ENCODE measurements around the gene MTMR1. TPM values are rescaled to one million over a fixed set of nuclear protein-coding genes. Genes with fewer than 3 reads are reported as not detected.

Gene MTMR1
- total RNA-seq, 1 donor from 2014 or later = 34.6 TPM

DNA sequence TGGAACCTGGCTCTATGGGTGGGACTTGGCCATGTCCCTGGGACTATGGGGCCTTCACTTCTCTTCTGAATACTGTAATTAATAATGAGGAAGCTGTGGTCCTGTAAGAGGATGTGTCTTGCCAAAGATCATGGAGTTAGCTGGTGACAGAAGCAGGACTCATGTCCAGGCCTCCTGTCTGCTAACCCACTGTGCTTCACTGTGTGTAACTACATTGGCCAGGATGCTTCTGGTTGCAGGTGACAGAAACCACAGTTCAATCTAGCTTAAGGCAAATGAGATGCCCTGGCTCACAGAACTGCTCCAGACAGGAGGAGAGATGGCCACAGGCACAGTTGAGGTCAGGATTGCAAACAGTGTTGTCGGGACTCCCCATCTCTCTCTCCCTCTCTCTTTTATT lies 3.1 kb downstream of the MTMR1 start:
- FAIRE-seq (no peak), DNase-seq (ENCODE audit: low spot score in 2 of 2) (no peak)

DNA sequence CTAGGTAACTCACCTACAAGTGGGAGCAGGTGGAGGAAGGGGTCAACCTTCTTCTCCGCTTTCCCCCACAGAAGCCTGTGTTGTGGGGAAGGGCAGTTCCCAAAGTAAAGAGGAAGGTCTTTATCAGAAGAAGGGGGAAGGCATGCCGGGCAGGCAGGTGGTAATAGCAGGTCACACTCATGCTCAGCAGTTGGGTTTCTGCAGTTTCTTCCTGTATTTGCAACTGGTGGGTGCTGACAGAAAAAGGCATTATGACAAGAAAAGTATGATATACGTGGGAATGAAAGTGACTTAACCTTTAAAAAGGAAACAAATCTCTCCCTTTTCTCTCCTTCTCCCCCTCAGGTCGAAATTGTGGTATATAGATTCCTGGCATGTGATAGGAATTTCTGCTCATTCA lies 3.7 kb downstream of the MTMR1 start:
- no peak for FAIRE-seq
- DNase-seq (ENCODE audit: low spot score in 2 of 2) = no peak

DNA sequence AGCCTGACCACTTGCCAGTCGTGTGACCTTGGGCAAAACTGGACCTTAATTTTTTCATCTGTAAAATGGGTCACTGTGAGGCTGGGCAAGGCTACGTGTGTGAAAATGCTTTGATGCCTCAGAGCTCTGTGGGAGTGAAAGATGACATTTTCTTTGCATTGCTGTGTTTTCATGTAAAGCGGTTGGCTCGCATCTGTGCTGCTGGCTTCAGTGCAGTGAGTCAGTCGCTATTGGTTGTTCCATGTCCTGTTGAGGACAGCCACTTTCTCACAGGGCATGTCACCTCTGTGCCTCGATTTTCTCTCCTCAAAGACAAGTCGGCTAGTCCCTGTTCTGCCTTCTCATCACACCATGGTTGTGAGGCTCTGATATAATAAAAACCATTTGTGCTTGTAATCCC lies 4.4 kb downstream of the MTMR1 start:
- no peak for FAIRE-seq
- no peak for DNase-seq (ENCODE audit: low spot score in 2 of 2)

DNA sequence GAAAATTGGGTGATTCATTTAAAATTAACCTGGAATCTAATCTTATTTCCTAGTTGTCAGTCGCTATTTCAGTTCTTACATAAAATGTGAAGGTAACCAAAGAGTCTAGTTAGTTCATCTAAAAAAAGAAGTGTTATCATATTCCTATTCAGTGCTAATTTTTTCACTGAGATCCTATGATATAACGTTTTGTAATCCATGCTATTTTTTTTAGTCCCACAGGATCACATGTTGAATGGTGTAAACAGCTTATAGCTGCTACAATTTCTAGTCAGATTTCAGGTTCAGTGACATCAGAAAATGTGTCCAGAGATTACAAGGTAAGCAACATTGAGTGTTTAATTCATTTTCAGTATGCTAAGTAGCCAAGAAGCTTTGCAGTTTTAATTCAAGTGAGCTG lies 5.8 kb downstream of the MTMR1 start:
- DNase-seq (ENCODE audit: low spot score in 2 of 2) (no peak), FAIRE-seq (no peak)

DNA sequence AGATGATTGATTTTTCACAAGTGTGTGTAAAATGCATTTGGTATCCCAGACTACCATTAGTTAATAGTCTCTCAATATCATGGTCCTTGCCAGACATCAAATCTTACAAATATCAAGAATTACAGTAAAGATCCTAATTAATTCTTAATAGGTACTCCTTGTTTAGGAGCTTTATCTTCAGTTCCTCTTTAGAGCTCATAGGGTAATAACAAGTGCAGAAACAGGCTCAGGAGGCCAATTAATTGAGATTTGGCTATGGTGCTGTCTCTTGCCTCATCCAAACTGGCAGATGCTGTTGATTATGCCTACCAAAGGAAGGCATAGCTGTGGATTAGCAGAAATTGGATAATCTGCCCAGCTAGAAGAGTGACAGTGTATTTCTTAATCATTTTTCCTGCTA lies 6.9 kb downstream of the MTMR1 start:
- DNase-seq (ENCODE audit: low spot score in 2 of 2) (no peak), FAIRE-seq (no peak)

DNA sequence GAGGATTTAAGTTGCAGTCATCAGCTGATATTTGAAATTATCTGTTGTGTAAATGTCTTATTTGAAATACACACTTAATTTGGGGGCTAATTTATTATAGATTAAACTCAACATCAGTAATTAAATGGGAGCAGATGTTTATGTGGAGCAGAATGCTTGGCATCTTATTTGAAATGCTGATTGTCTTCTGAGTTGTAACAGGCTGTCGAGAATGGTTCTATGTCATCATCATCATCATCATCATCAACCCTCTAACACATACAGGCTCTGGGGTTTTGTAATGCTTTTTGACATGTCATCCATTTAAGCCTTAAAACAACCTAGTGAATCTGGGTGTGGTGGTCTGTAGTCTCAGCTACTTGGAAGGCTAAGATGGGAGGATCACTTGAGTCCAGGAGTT lies 8.2 kb downstream of the MTMR1 start:
- DNase-seq (ENCODE audit: low spot score in 2 of 2) = no peak

DNA sequence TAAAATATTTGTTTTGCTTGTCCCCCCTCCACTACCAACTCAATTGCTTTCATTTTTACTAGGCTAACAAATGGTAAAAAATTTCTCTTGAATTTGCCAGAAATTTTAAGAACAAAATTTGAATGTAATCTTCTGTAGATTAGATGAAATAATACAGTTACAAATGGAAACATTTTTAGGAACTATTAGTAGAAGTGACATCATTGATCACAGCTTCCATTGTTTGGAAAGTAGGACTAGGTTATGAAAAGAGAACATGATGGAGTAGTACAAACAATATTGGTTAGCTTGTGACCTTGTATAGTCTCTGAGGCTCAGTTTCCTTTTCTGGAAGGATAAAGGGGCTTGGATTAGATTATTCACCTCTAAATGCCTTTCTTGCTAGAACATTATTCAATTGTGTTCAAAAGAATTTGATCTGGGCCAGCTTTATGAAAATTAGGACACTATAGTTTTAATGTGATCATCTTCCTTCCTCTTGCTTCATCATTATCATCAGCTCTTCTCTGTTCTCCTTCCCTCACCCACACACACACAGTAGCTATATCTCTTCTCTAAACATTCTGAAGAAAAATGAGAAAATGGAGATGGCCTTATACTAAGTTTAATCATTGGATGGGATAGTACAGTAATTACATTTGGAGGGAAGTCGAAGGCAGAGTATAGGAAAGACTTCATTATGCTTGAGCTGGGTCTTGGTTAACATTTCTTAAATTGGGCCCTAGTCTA lies 9.9 kb downstream of the MTMR1 start:
- no peak for DNase-seq (ENCODE audit: low spot score in 2 of 2)
- no peak for FAIRE-seq

More for the DNA sequence above, 8.2 kb downstream of the MTMR1 start:
- FAIRE-seq = no peak

DNA sequence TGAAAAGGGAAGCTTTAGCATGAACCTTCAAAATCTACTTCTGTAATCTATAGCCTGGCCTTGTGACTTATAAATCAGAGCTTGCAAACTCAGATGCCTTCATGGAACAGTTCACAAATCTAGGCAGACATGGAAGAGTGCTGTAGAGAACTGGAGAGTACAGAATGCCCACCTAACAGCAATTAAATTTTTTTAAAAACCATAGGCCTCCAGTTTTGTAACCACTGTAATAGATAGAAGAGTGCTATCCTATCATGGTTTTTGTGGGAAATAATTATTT lies 10.4 kb downstream of the MTMR1 start:
- FAIRE-seq = no peak

DNA sequence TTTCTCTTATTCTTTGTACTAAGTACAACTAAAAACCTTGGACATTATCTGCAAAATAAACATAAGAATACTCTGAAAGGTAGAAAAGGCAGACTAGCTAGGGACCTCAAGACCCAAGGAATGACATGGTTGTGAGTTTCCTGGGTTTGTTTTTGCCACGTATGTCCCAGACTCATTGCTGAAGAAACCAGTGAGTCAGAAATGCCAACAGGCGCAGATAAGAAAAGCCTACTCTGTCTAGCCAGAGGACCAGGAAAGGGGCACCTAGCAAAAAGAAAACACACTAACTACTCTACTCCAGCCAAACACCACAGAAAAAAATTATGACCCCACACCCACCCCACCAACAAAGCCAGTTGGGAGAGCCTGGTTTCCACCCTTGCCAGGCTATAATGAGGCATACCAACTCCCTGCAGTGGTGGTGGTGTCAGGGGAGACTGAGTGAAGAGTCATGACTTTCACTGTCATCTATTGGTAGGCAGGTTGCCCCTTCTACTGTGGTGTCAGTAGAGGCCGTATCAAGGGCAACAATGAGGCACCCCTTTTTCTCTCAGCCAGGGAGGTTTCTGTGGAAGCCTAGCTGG lies 10.9 kb downstream of the MTMR1 start:
- DNase-seq (ENCODE audit: low spot score in 2 of 2) (no peak), FAIRE-seq (no peak)

More for the DNA sequence above, 10.4 kb downstream of the MTMR1 start:
- DNase-seq (ENCODE audit: low spot score in 2 of 2) = no peak

DNA sequence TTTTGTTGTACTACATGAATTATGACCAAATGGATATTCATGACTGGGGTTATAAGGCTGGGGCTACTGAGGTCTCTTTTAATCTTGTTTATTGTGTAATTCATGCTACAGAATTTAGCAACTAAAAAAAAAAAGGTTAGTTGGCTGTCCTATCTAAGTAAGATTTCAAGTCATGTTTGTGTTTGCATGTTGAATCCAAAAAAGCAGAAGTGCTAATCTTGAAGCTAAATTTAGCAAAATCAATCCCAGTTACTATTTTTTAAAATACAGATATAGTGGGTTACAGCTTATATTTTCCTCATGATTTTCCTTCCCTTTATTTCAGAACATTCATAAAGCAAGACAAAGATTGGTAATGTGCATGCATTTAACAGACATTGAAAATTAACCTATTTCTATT lies 19.4 kb downstream of the MTMR1 start:
- FAIRE-seq (no peak), DNase-seq (ENCODE audit: low spot score in 2 of 2) (no peak)

DNA sequence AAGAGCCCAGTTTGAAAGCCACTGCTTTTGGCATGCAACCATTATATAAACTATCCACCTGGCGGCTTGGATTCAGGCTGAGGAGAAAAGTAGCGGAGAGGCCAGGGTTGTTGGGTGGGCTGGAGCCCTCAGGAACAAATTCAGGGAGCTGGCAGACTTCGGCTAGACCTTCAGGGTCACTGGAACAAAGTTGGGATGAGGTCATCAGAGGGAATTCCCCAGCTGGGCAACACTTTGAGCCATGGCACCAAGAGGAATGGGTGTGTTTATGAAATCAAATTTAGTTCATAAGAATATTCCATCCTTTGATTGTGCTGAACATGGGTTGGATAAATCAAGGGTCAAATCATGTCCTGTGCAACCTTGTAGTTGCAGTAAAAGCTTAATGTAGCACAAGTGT lies 22.0 kb downstream of the MTMR1 start:
- DNase-seq (ENCODE audit: low spot score in 2 of 2) (no peak), FAIRE-seq (no peak)

DNA sequence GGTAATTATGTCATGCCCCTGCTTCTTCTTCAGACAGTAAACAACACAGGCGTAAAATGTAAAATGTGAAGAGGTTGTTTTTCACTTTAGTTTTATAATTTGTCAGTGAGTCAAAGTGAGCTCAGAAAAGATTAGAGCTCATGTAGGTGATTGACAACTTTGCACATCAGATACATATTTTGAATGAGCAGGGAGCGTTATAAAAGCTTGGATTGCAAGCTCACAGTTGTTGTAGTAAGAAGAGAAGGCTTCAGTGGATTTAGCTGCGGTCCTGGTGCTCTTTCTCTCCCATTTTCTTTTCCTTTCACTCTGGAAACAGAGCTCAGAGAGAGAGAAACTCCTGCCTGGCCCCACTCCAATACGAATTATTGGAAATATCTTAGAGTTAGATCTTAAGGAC lies 26.4 kb downstream of the MTMR1 start:
- FAIRE-seq (no peak), DNase-seq (ENCODE audit: low spot score in 2 of 2) (no peak)

DNA sequence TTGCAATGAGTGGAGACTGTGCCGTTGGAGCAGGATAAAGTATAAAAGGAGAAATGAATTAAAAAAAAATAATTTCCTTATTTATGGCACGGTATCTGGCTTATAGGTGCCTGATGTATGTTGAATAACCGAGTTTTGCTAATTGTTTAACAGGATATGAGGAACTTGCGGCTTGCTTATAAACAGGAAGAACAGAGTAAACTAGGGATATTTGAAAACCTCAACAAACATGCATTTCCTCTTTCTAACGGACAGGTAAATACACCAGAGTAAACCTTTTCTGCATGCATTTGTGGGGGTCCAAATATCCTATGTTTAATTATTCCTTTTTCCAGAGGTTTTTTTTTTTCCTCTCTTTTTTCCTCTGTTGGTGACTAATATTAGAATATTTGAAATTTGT lies 36.8 kb downstream of the MTMR1 start:
- FAIRE-seq (no peak), DNase-seq (ENCODE audit: low spot score in 2 of 2) (no peak)

DNA sequence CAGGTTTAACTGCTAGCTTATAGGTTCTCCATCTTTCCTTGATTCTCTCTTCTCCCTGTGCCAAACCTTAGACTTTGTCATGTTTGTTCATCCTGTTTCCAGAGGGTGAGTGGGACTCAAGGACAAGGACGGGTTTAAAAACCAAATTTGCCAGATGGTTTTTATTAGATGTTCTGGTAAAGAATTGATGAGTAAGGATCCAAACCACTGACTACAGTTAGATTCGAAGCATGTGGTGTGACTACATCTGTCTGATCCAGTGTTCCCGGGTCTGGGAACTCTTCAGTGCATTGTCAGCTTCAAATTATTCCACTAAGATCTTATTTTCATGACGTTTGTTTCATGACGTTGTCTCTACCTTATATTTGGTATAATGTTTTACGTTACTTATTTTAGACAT lies 37.5 kb downstream of the MTMR1 start:
- no peak for DNase-seq (ENCODE audit: low spot score in 2 of 2)
- no peak for FAIRE-seq

DNA sequence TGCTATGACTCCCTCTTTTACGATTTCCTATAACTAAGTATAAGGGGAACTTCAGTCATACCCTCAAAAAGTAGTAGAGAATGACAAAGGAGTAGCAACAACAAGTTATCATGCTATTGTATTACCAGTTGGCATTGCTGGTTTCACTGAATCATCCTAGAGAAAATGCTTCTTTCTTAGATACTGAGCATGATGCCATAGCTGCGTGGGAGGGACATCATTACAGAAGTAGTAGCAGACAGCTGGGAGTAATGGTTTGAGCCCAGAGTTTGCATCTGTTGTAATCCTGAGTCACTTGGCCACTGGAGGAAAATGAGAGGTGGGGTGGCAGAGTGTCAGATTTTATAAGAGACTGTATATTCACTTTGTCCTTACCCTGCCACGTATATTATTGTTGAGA lies 38.6 kb downstream of the MTMR1 start:
- FAIRE-seq = no peak
- DNase-seq (ENCODE audit: low spot score in 2 of 2) = peak in 1 of 2 donors; percentile 6

DNA sequence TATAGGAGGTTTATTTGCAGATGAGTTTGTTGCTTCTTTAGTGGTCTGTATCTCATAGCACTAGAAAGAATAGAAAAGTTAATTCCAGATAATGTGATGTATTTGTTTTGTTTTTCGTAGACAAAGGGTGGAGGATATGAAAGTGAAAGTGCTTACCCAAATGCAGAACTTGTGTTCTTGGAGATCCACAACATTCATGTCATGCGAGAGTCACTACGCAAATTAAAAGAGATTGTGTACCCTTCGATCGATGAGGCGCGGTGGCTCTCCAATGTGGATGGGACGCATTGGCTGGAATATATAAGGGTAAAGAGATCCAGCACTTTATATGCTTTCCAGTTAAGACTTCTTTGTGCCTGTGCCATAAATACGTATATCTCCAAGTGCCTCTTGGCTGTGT lies 43.3 kb downstream of the MTMR1 start:
- DNase-seq (ENCODE audit: low spot score in 2 of 2) = no peak
- no peak for FAIRE-seq

DNA sequence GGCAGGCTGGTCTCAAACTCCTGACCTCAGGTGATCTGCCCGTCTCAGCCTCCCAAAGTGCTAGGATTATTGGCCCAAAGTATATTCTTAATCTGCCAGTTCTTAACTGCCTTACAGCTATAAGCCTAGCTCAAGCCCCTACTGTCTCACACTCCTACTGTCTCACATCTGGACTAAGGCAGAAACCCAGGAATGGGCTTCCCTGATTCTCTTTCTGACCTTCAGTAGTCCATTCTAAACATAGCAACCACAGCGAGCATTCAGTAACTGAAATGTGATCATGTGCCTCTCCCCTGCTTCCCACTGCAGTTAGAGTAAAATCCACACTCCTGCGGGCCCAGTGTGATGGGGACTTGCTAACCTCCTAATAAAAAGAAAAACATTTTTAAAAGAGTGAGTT lies 58.9 kb downstream of the MTMR1 start:
- no peak for FAIRE-seq
- no peak for DNase-seq (ENCODE audit: low spot score in 2 of 2)

DNA sequence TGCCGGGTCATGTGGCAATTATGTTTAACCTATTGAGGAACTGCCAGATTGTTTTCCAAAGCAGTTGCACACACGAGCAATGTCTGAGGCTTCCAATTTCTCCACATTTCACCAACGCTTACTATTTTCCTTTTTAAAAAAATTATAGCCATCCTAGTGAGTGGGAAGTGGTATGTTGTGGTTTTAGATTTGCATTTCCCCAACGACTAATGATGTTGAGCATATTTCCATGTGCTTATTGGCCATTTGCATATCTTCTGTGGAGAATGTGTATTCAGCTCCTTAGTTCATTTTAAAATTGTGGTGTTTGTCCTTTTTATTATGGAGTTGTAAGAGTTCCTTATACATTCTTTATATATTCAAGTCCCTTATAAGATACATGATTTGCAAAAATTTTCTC lies 60.2 kb downstream of the MTMR1 start:
- DNase-seq (ENCODE audit: low spot score in 2 of 2) = no peak
- no peak for FAIRE-seq

DNA sequence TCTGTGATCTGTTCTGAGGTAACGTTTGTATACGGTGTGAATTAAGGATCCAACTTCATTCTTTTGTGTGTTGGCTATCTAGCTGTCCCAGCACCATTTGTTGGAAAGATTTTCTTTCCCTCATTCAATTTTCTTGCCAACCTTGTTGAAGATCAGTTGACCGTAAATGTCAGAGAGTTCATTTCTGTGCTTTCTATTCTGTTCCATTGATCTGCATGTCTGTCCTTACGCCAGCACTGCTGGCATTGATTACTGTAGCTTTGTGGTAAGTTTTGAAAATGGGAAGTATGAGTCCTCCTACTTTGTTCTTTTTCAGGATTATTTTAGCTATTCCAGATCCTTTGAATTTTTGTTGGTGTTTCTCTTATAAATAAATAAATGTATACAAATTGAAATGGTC lies 60.8 kb downstream of the MTMR1 start:
- no peak for DNase-seq (ENCODE audit: low spot score in 2 of 2)
- FAIRE-seq = no peak

DNA sequence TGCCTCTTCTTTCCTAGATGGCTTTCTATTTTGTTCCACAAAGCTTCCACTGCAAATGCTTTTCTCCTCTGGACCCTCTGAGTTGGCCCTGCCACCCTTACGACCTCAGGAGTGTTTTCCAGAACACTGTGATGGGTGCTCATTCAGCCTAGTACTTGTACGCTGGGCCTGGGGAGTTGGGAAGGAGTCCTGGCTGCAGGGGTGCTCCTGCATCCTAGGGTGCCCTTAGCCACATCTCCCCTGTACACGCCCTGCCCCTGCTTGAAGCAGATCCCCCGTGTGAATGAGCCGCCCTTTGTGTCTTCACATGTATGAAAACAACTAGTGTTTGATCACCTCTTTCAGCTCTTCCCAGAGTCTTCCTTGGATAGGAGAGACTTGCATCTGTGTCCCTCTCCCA lies 64.2 kb downstream of the MTMR1 start:
- FAIRE-seq = no peak
- DNase-seq (ENCODE audit: low spot score in 2 of 2) = no peak

DNA sequence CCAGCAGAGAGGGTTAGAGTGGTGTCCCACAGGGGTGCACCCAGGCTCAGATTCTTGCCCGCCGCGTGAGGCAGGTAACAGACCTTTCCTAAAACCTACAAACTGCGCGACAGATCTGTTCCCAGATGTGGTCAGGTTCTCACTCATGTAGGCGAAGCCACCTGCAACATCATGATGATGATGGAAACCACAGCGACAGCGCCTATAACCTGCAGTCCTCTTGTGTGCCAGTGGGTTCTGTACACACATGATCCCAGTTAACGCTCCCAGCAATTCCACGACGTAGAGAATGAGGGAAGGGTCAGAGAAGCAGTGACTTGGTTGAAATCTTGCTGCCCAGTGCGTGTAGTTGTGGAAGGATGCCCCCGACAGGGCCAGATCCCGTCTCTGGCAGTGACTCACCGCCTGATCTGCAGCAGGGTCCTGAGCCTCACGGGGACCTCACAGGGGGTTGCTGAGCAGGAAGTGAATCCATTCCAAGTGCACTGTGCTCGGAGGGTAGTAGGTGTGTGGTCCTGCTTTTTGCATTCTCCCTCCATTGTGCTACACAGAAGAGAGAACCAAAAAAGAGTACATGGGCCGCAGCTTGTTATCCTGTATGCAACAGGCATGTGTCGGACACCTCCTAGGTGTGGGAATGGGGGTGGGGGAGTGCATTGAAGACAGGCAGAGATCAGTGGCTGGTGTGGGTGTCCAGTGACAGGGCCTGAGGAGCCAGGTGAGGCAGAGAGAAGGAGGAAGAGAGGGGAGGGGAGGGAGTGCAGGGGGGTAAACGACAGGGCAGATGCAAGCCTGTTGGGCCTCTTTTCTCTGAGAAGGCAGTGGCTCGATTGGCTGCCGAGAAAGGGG lies 66.6 kb downstream of the MTMR1 start:
- DNase-seq (ENCODE audit: low spot score in 2 of 2) = no peak
- FAIRE-seq = no peak

Measured in frontal cortex (tissue), 4 donors.